ENCODE results near the gene SLAMF6.

Gene SLAMF6

GRCh38 chr1:160438935-160439334 lies 84.1 kb downstream of the SLAMF6 start:
- no peak for DNase-seq
- Histone ChIP-seq H2AFZ (ENCODE audit: low read length) (peak overlapping the region; percentile 89), H3K9me2 (replicated peaks; ENCODE audit: insufficient read depth, low read length) (no peaks in the 10 kb centered on the region), H3K4me1 (ENCODE audit: low read length) (peaks cover 23% of the 10 kb centered on the region), H3K79me2 (ENCODE audit: low read length) (no peaks in the 10 kb centered on the region), H3K27me3 (replicated peaks; ENCODE audit: insufficient read depth, low read length) (no peaks in the 10 kb centered on the region), H3F3A (ENCODE audit: insufficient read depth, low read length) (peaks cover 5% of the 10 kb centered on the region; the same call in 1 of the 2 replicates), H3K9me3 (replicated peaks; ENCODE audit: insufficient read depth, low read length) (no peaks in the 10 kb centered on the region), H3K4me3 (ENCODE audit: low read length) (no peak overlapping the region), H4K20me1 (ENCODE audit: insufficient read depth, low read length) (no peaks in the 10 kb centered on the region), H3K9ac (ENCODE audit: low read length) (no peak overlapping the region), H3K36me3 (replicated peaks; ENCODE audit: insufficient read depth, low read length) (no peaks in the 10 kb centered on the region), H3K4me2 (ENCODE audit: low read depth, low read length) (peak overlapping the region; percentile 70; the same call in 1 of the 2 replicates), H3K27ac (ENCODE audit: low read length) (no peak overlapping the region)
- TF ChIP-seq EZH2 (optimal IDR thresholded peaks at IDR 0.05; ENCODE audit: low read depth, low read length): no peak
- TF ChIP-seq CTCF (IDR thresholded peaks at IDR 0.05; ENCODE audit: low read length): no peak
- no peak for TF ChIP-seq EZH2phosphoT487 (IDR thresholded peaks at IDR 0.05; ENCODE audit: low read length)

GRCh38 chr1:160438317-160438918 lies 84.6 kb downstream of the SLAMF6 start:
- Histone ChIP-seq H3K9ac (ENCODE audit: low read length) (peak overlapping the region; percentile 40), H3K4me2 (ENCODE audit: low read depth, low read length) (peak overlapping the region; percentile 70), H4K20me1 (ENCODE audit: insufficient read depth, low read length) (no peaks in the 10 kb centered on the region), H3K27ac (ENCODE audit: low read length) (peak overlapping the region; percentile 47; the same call in 1 of the 2 replicates), H3F3A (ENCODE audit: insufficient read depth, low read length) (peaks cover 5% of the 10 kb centered on the region; the same call in 1 of the 2 replicates), H3K4me1 (ENCODE audit: low read length) (peaks cover 19% of the 10 kb centered on the region), H3K79me2 (ENCODE audit: low read length) (no peaks in the 10 kb centered on the region), H3K9me3 (replicated peaks; ENCODE audit: insufficient read depth, low read length) (no peaks in the 10 kb centered on the region), H2AFZ (ENCODE audit: low read length) (peak overlapping the region; percentile 89), H3K36me3 (replicated peaks; ENCODE audit: insufficient read depth, low read length) (no peaks in the 10 kb centered on the region), H3K4me3 (ENCODE audit: low read length) (peak overlapping the region; percentile 45), H3K9me2 (replicated peaks; ENCODE audit: insufficient read depth, low read length) (no peaks in the 10 kb centered on the region), H3K27me3 (replicated peaks; ENCODE audit: insufficient read depth, low read length) (no peaks in the 10 kb centered on the region)
- no peak for TF ChIP-seq EZH2 (optimal IDR thresholded peaks at IDR 0.05; ENCODE audit: low read depth, low read length)
- no peak for TF ChIP-seq CTCF (IDR thresholded peaks at IDR 0.05; ENCODE audit: low read length)
- TF ChIP-seq EZH2phosphoT487 (IDR thresholded peaks at IDR 0.05; ENCODE audit: low read length): no peak
- peak; percentile 26 for DNase-seq

- Histone ChIP-seq H3K27me3 (replicated peaks; ENCODE audit: insufficient read depth, low read length) (no peaks in the 10 kb centered on the region), H3K4me1 (ENCODE audit: low read length) (peaks cover 23% of the 10 kb centered on the region), H3K9ac (ENCODE audit: low read length) (peak overlapping the region; percentile 40), H3K79me2 (ENCODE audit: low read length) (no peaks in the 10 kb centered on the region), H3K9me2 (replicated peaks; ENCODE audit: insufficient read depth, low read length) (no peaks in the 10 kb centered on the region), H4K20me1 (ENCODE audit: insufficient read depth, low read length) (no peaks in the 10 kb centered on the region), H3K27ac (ENCODE audit: low read length) (peak overlapping the region; percentile 47; the same call in 1 of the 2 replicates), H3K4me2 (ENCODE audit: low read depth, low read length) (peak overlapping the region; percentile 70), H3K4me3 (ENCODE audit: low read length) (peak overlapping the region; percentile 45), H3K9me3 (replicated peaks; ENCODE audit: insufficient read depth, low read length) (no peaks in the 10 kb centered on the region), H3F3A (ENCODE audit: insufficient read depth, low read length) (peaks cover 5% of the 10 kb centered on the region; the same call in 1 of the 2 replicates), H2AFZ (ENCODE audit: low read length) (peak overlapping the region; percentile 89), H3K36me3 (replicated peaks; ENCODE audit: insufficient read depth, low read length) (no peaks in the 10 kb centered on the region)
- no peak for TF ChIP-seq EZH2phosphoT487 (IDR thresholded peaks at IDR 0.05; ENCODE audit: low read length)
- no peak for TF ChIP-seq CTCF (IDR thresholded peaks at IDR 0.05; ENCODE audit: low read length)
- TF ChIP-seq EZH2 (optimal IDR thresholded peaks at IDR 0.05; ENCODE audit: low read depth, low read length): no peak
- peak; percentile 89 for DNase-seq
Measured at GRCh38 chr1:160437432-160438316, 85.4 kb downstream of the SLAMF6 start.
